Measurements from ENCODE around the gene FBRS. TPM values are rescaled to one million over a fixed set of nuclear protein-coding genes. Genes with fewer than 3 reads are reported as not detected.

The FBRS gene
- total and polyA plus RNA-seq, 2 of the 13 experiments (the other 11 are each of a cell fraction or from before 2014, with no cell fraction given), result 13.7 to 16.2 TPM

- no peak for TF ChIP-seq FUBP1 (CRISPR knock-in tag; IDR thresholded peaks at IDR 0.05; ENCODE audit: borderline replicate concordance)
- TF ChIP-seq RNF2 (conservative IDR thresholded peaks at IDR 0.05; ENCODE audit: low read depth), result no peak
- no peak for TF ChIP-seq FOXP1 (IDR thresholded peaks at IDR 0.05)
- no peak for TF ChIP-seq FOXP1 (CRISPR knock-in tag; IDR thresholded peaks at IDR 0.05)
- no peak for TF ChIP-seq HDAC1 (CRISPR knock-in tag; IDR thresholded peaks at IDR 0.05)
- TF ChIP-seq MED8 (CRISPR knock-in tag; IDR thresholded peaks at IDR 0.05; ENCODE audit: insufficient replicate concordance), result no peak
- no peak for TF ChIP-seq DNMT1 (CRISPR knock-in tag; IDR thresholded peaks at IDR 0.05)
- no peak; the same call in 1 of the 2 replicates for TF ChIP-seq ZNF331 (CRISPR knock-in tag; IDR thresholded peaks at IDR 0.05)
- TF ChIP-seq XBP1 (CRISPR knock-in tag; IDR thresholded peaks at IDR 0.05), result no peak
- no peak for TF ChIP-seq NFE2L2 (IDR thresholded peaks at IDR 0.05; ENCODE audit: low read length)
- no peak; the same call in 1 of the 2 replicates for TF ChIP-seq ZNF782 (CRISPR knock-in tag; IDR thresholded peaks at IDR 0.05; ENCODE audit: borderline replicate concordance)
- no peak for TF ChIP-seq ZNF773 (CRISPR knock-in tag; IDR thresholded peaks at IDR 0.05; ENCODE audit: borderline replicate concordance)
- no peak for TF ChIP-seq SKI (IDR thresholded peaks at IDR 0.05; ENCODE audit: partially characterized antibody)
- TF ChIP-seq ZNF225 (CRISPR knock-in tag; IDR thresholded peaks at IDR 0.05), result no peak
- no peak for TF ChIP-seq TFE3 (CRISPR knock-in tag; IDR thresholded peaks at IDR 0.05)
- TF ChIP-seq ZNF747 (CRISPR knock-in tag; IDR thresholded peaks at IDR 0.05; ENCODE audit: borderline replicate concordance), result no peak; the same call in 1 of the 2 replicates
- TF ChIP-seq MXD4 (CRISPR knock-in tag; IDR thresholded peaks at IDR 0.05), result no peak
- no peak for TF ChIP-seq ARHGAP35 (CRISPR knock-in tag; IDR thresholded peaks at IDR 0.05; ENCODE audit: borderline replicate concordance)
- peak; percentile 32; the same call in 1 of the 2 replicates for TF ChIP-seq PHF8 (CRISPR knock-in tag; IDR thresholded peaks at IDR 0.05)
- TF ChIP-seq JDP2 (CRISPR knock-in tag; IDR thresholded peaks at IDR 0.05; ENCODE audit: borderline replicate concordance), result no peak
- no peak for TF ChIP-seq NPAS2 (CRISPR knock-in tag; IDR thresholded peaks at IDR 0.05; ENCODE audit: borderline replicate concordance)
- no peak for TF ChIP-seq ZBTB20 (CRISPR knock-in tag; IDR thresholded peaks at IDR 0.05; ENCODE audit: borderline replicate concordance, low read depth)
- no peak for TF ChIP-seq ZBTB3 (CRISPR knock-in tag; IDR thresholded peaks at IDR 0.05; ENCODE audit: borderline replicate concordance, low read depth)
- TF ChIP-seq ZNF24 (IDR thresholded peaks at IDR 0.05), result no peak
- no peak for TF ChIP-seq SIX1 (CRISPR knock-in tag; IDR thresholded peaks at IDR 0.05; ENCODE audit: borderline replicate concordance)
- TF ChIP-seq PREB (CRISPR knock-in tag; IDR thresholded peaks at IDR 0.05), result no peak
- no peak for TF ChIP-seq SP1 (IDR thresholded peaks at IDR 0.05)
- no peak for TF ChIP-seq SP1 (CRISPR knock-in tag; IDR thresholded peaks at IDR 0.05)
These were observed 29.3 kb upstream of the FBRS start (continued) for GRCh38 chr16:30628628-30629540.
